HG03565 (cell line): Measurements from ENCODE around the gene LCE1A.

Experiments used
- ATAC-seq: cut with Tn5 transposase; IDR thresholded peaks from one replicate; pipeline ENCODE4 v1.9.1; 2021; ENCODE audit warnings: mild to moderate bottlenecking, moderate library complexity; ENCODE audit not compliant: unreplicated experiment

The LCE1A gene

GRCh38 chr1:152827173-152827572 lies at the start of gene LCE1A:
Gene LCE1A, plus strand, starts transcription at chr1:152827473. Its CDS starts 0 bp downstream, at chr1:152827473.
- ATAC-seq, result no peak

GRCh38 chr1:152777510-152778137 lies 49.6 kb upstream of the LCE1A start:
- no peak for ATAC-seq

- no peak for ATAC-seq
These were observed 44.2 kb upstream of the LCE1A start for GRCh38 chr1:152783095-152783494.

GRCh38 chr1:152786077-152786476 lies 41.2 kb upstream of the LCE1A start, which contains the start of gene LCE1E:
Gene LCE1E, plus strand, starts transcription at chr1:152786257. Its CDS starts 1,043 bp downstream, at chr1:152787300.
- ATAC-seq, result no peak

GRCh38 chr1:152795686-152796085 lies 31.6 kb upstream of the LCE1A start:
- no peak for ATAC-seq

GRCh38 chr1:152796421-152796820 lies 30.9 kb upstream of the LCE1A start, which contains the start of gene LCE1D:
Gene LCE1D, plus strand, starts transcription at chr1:152796721. Its CDS starts 1,074 bp downstream, at chr1:152797795.
- ATAC-seq, result no peak

GRCh38 chr1:152801333-152801732 lies 25.9 kb upstream of the LCE1A start:
- no peak for ATAC-seq

GRCh38 chr1:152806576-152806975 lies 20.7 kb upstream of the LCE1A start, which contains the start of gene LCE1C:
Gene LCE1C, minus strand, starts transcription at chr1:152806651. Its CDS starts 1,173 bp downstream, at chr1:152805478.
- no peak for ATAC-seq

GRCh38 chr1:152811050-152811449 lies 16.2 kb upstream of the LCE1A start:
- no peak for ATAC-seq

- ATAC-seq, result no peak
These were observed 15.6 kb upstream of the LCE1A start, which contains the start of gene LCE1B for GRCh38 chr1:152811671-152812070. Gene LCE1B, plus strand, starts transcription at chr1:152811971. Its CDS starts 476 bp downstream, at chr1:152812447.

- ATAC-seq, result no peak
These were observed 10.0 kb upstream of the LCE1A start for GRCh38 chr1:152817309-152817708.

- ATAC-seq, result no peak
These were observed 4.0 kb upstream of the LCE1A start for GRCh38 chr1:152823294-152823693.

- no peak for ATAC-seq
These were observed 2.3 kb upstream of the LCE1A start for GRCh38 chr1:152824964-152825363.

GRCh38 chr1:152836870-152837269 lies 9.6 kb downstream of the LCE1A start:
- no peak for ATAC-seq

- ATAC-seq, result no peak
These were observed 15.3 kb downstream of the LCE1A start, which contains the start of gene LCE6A for GRCh38 chr1:152842556-152842955. Gene LCE6A, plus strand, starts transcription at chr1:152842856. Its CDS starts 665 bp downstream, at chr1:152843521.

- no peak for ATAC-seq
These were observed 28.4 kb downstream of the LCE1A start for GRCh38 chr1:152855661-152856060.

GRCh38 chr1:152858062-152858461 lies 30.8 kb downstream of the LCE1A start:
- no peak for ATAC-seq

- no peak for ATAC-seq
These were observed 32.4 kb downstream of the LCE1A start, which contains the start of gene LCE7A for GRCh38 chr1:152859696-152860095. Gene LCE7A, plus strand, starts transcription at chr1:152859996. Its CDS starts 702 bp downstream, at chr1:152860698.

- ATAC-seq, result no peak
These were observed 32.9 kb downstream of the LCE1A start for GRCh38 chr1:152860129-152860528.

- ATAC-seq, result no peak
These were observed 34.1 kb downstream of the LCE1A start for GRCh38 chr1:152861374-152861773.

GRCh38 chr1:152864443-152864842 lies 37.2 kb downstream of the LCE1A start:
- ATAC-seq, result no peak

- no peak for ATAC-seq
These were observed 39.0 kb downstream of the LCE1A start for GRCh38 chr1:152866321-152866720.
